Osteocyte (in vitro differentiated cells): ENCODE data around the gene ERBB3. TPM values are rescaled to one million over a fixed set of nuclear protein-coding genes. Genes with fewer than 3 reads are reported as not detected.

Experiments used
- DNase-seq: peaks from one replicate; pipeline ENCODE4 v3.0.0; 2021; ENCODE audit warnings: mixed read lengths; ENCODE audit not compliant: unreplicated experiment; ENCODE audit errors: extremely low spot score
- H3K27ac Mint-ChIP-seq: one replicate; pipeline ENCODE4 v1.8.0; 2021; ENCODE audit warnings: mild to moderate bottlenecking, mixed read lengths; ENCODE audit not compliant: unreplicated experiment
- H3K27me3 Mint-ChIP-seq: one replicate; pipeline ENCODE4 v1.8.0; 2021; ENCODE audit warnings: mixed read lengths; ENCODE audit not compliant: unreplicated experiment
- H3K36me3 Mint-ChIP-seq: one replicate; pipeline ENCODE4 v1.8.0; 2021; ENCODE audit warnings: mixed read lengths; ENCODE audit not compliant: unreplicated experiment
- H3K4me1 Mint-ChIP-seq: one replicate; pipeline ENCODE4 v1.8.0; 2021; ENCODE audit warnings: mixed read lengths; ENCODE audit not compliant: unreplicated experiment
- H3K4me3 Mint-ChIP-seq: one replicate; pipeline ENCODE4 v1.8.0; 2021; ENCODE audit warnings: mild to moderate bottlenecking, moderate library complexity, mixed read lengths; ENCODE audit not compliant: unreplicated experiment
- H3K9me3 Mint-ChIP-seq: one replicate; pipeline ENCODE4 v1.8.0; 2021; ENCODE audit warnings: mixed read lengths; ENCODE audit not compliant: unreplicated experiment
- total RNA-seq: library from RNA; stranded (reverse); gene quantifications from 2 replicates; pipeline ENCODE4 v1.2.1, GENCODE V29; 2021
- TF ChIP-seq, protein P1 (sequence below): fragments of 200-600 bp; sonication (generic); IDR thresholded peaks from 2 replicates; pipeline ENCODE4 v1.5.0; 2021; ENCODE audit warnings: antibody characterized with exemption, mild to moderate bottlenecking, moderate library complexity

The ERBB3 gene
- total RNA-seq, 1 donor from 2014 or later: 1.2 TPM

DNA sequence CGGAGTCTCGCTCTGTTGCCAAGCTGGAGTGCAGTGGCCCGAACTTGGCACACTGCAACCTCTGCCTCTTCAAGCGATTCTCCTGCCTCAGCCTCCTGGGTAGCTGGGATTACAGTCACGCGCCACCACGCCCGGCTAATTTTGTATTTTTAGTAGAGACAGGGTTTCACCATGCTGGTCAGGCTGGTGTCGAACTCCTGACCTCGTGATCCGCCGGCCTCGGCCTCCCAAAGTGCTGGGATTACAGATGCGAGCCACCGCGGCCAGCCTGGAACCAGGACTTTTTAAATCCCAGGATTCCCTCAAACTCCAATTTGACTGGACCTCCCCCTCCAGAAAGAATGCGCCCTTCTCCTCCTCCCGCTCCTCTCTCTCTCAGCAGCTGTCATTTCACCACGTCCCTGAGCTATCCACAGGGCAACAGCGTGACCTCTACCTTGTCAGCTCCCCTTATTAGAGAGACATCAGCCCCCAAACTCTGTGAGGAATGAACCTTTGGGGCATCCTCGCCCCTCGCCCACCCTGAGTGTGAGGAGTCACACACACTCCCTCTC is 50.1 kb downstream of the ERBB3 start:
- TF ChIP-seq, protein P1, sequence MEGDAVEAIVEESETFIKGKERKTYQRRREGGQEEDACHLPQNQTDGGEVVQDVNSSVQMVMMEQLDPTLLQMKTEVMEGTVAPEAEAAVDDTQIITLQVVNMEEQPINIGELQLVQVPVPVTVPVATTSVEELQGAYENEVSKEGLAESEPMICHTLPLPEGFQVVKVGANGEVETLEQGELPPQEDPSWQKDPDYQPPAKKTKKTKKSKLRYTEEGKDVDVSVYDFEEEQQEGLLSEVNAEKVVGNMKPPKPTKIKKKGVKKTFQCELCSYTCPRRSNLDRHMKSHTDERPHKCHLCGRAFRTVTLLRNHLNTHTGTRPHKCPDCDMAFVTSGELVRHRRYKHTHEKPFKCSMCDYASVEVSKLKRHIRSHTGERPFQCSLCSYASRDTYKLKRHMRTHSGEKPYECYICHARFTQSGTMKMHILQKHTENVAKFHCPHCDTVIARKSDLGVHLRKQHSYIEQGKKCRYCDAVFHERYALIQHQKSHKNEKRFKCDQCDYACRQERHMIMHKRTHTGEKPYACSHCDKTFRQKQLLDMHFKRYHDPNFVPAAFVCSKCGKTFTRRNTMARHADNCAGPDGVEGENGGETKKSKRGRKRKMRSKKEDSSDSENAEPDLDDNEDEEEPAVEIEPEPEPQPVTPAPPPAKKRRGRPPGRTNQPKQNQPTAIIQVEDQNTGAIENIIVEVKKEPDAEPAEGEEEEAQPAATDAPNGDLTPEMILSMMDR: no peak
- DNase-seq: no peak
- H3K27me3 Mint-ChIP-seq: no peaks in the 10 kb centered on the region
- H3K4me3 Mint-ChIP-seq: peak overlapping the region; percentile 98
- H3K4me1 Mint-ChIP-seq: peaks cover 36% of the 10 kb centered on the region
- peaks cover 27% of the 10 kb centered on the region for H3K36me3 Mint-ChIP-seq
- no peaks in the 10 kb centered on the region for H3K9me3 Mint-ChIP-seq
- H3K27ac Mint-ChIP-seq: peak overlapping the region; percentile 90

DNA sequence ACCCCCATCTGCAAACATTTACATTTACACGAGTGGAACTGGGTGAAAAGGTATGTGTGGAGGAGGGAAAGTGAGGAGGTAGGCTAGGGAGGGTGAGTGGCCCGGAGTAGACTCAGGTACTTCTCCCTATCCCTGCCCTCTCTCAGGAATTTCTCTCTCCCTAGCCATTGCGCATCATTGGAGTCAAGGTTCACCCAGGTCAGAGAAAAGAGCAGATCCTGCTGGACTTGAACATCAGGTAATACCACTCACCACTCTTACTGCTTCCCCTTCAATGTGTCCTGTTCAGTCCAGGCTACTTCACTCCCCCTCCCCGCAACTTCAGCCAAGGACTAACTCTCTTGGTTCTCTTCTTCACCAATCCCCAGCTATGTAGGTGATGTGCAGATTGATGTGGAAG is 50.9 kb downstream of the ERBB3 start:
- no peak for DNase-seq
- Mint-ChIP-seq H3K9me3 (no peaks in the 10 kb centered on the region), H3K27ac (peak overlapping the region; percentile 90), H3K36me3 (peaks cover 28% of the 10 kb centered on the region), H3K27me3 (no peaks in the 10 kb centered on the region), H3K4me1 (peaks cover 36% of the 10 kb centered on the region), H3K4me3 (no peak overlapping the region)
- TF ChIP-seq, protein P1: no peak

DNA sequence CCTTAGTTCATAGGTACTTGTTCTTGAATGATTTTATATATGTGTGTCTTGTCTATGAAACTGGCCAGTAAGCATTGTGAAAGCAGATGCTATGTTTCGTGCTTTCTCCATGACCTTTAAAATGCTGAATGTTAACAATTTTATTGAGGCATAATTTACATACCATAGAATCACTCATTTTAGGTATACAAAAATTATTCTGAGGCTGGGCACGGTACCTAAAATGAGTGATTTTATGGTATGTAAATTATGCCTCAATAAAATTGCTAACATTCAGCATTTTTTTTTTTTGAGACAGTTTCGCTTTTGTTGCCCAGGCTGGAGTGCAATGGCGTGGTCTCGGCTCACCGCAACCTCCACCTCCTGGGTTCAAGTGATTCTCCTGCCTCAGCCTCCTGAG is 54.9 kb downstream of the ERBB3 start:
- H3K4me1 Mint-ChIP-seq: peaks cover 11% of the 10 kb centered on the region
- H3K9me3 Mint-ChIP-seq: no peaks in the 10 kb centered on the region
- H3K4me3 Mint-ChIP-seq: no peak overlapping the region
- no peak for DNase-seq
- H3K27me3 Mint-ChIP-seq: no peaks in the 10 kb centered on the region
- H3K36me3 Mint-ChIP-seq: peaks cover 61% of the 10 kb centered on the region
- TF ChIP-seq, protein P1: no peak
- no peak overlapping the region for H3K27ac Mint-ChIP-seq

GRCh38 chr12:56137853-56138571 is 58.0 kb downstream of the ERBB3 start:
- Mint-ChIP-seq H3K4me1 (no peaks in the 10 kb centered on the region), H3K4me3 (no peak overlapping the region), H3K36me3 (peaks cover 64% of the 10 kb centered on the region), H3K9me3 (no peaks in the 10 kb centered on the region), H3K27me3 (no peaks in the 10 kb centered on the region), H3K27ac (no peak overlapping the region)
- TF ChIP-seq, protein P1: no peak
- no peak for DNase-seq

GRCh38 chr12:56141946-56142784 is 62.2 kb downstream of the ERBB3 start:
- H3K27me3 Mint-ChIP-seq: no peaks in the 10 kb centered on the region
- no peak for DNase-seq
- H3K9me3 Mint-ChIP-seq: no peaks in the 10 kb centered on the region
- no peak overlapping the region for H3K4me3 Mint-ChIP-seq
- H3K27ac Mint-ChIP-seq: no peak overlapping the region
- peaks cover 65% of the 10 kb centered on the region for H3K36me3 Mint-ChIP-seq
- TF ChIP-seq, protein P1: no peak
- H3K4me1 Mint-ChIP-seq: peaks cover 4% of the 10 kb centered on the region
